Measurements from ENCODE around the gene C21orf58.

C21orf58 gene

DNA sequence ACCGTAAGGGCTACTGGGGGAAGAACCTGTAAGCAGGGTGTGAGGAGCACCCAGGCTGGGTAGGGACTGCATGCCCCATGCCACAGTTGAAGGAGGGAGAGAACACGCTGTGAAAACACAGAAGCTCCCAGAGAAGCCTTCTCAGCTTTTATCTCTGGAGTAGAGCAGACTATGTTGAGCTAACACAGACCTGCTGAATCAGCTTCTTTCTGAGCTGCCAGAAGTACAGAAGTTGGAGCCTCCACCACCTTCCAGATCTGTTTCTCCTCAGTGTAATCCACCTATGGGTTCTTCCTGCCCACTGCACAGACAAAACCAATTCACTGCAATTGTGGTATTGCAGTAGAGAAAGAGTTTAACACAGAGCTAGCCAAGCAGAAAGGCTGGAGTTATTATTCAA, 32.1 kb downstream of the C21orf58 start:
- no peak for DNase-seq

DNA sequence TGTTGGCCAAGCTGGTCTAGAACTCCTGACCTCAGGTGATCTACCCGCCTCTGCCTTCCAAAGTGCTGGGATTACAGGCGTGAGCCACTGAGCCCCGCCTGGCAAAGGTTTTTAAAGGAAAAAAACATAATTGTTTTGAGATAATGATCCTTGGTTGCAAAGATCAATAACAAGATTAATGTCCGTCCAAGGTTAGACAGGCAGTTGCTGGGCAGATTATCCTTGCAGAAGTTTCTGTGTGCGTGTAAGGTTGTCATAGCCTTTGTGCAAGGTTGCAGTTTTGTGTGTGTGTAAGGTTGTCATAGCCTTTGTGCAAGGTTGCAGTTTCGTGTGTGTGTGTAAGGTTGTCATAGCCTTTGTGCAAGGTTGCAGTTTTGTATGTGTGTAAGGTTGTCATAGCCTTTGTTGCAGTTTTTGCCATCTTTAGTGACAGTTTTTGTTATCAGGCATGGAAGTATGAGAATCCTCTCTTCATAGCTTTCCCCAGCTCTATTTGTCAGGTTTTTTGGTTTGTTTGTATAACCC, 34.0 kb downstream of the C21orf58 start:
- no peak for DNase-seq

DNA sequence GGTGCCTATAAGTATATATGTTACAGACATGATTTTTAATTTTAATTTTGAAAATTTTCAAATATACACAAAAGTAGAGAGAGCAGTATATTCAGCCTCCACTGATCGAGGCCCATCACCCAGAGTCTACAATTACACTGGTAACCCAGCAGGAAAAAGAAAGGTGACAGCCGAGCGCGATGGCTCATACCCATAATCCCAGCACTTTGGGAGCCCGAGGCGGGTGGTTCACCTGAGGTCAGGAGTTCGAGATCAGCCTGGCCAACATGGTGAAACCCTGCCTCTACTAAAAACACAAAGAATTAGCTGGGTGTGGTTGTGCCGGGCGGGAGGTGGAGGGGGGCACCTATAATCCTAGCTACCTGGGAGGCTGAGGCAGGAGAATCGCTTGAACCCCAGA, 36.1 kb downstream of the C21orf58 start:
- DNase-seq: no peak

DNA sequence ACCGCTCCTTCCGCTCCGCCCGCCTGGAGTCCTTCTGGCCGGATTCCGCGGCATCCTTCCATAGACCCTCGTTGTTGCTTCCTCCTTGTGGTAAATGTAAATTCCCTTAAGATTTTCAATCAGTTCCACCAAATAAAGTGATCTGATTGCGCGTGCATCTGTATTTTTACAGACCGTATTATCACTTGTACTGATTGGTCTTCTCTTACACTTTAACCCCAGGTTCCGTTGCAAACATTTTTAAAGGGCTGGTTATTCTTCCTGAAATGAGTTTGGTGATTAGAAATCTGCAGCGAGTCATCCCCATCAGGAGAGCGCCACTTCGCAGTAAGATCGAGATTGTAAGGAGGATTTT, 37.0 kb downstream of the C21orf58 start:
- DNase-seq: no peak

DNA sequence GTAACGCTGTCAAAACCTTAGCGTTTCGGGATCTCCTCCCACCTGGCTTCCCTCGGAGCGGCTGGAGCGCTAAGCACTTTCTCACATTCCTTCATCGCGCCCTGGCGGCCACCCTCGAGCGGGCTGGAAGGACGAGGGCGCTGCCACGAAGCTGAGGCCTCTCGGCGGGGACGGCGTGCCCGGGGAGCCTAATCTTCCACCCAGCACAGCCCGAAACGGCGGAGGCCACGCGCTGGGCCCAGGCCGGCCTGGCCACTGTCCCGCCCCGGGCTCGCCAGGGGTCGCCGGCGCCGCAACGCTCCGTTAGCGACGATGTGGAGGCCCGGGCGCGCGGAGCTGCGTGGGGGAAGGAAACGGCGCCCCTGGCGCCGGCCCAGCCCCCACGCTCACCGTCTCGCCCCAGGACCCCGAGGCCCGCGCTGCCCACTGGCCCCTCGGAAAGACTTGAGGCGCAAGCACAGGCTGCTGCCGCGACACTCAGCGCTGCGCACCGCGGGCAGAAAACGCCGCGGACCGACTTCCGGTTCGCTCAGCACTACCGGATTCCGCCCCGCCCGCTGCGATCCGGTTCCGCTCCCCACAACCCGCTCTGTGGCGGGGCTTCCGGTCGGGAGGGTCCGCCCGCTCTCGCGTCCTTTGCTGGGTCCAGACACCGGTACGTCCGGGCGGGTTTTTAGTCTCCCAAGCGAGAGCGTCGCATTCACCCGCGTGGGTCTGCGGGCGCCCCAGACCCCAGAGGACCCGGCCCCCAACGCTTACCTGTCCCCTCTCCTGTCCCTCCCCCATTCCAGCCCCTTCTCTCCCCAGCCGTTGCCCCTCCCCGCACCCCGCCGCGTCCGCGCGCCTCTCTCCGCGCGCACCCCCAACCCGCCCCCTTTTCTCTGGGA, 37.7 kb downstream of the C21orf58 start, which contains the start of gene YBEY:
YBEY (plus strand) TSS at position 582 of the 887 bp plus-strand sequence. CDS start 572 bp downstream, outside the sequence.
- peak; percentile 82 to 85 for DNase-seq

DNA sequence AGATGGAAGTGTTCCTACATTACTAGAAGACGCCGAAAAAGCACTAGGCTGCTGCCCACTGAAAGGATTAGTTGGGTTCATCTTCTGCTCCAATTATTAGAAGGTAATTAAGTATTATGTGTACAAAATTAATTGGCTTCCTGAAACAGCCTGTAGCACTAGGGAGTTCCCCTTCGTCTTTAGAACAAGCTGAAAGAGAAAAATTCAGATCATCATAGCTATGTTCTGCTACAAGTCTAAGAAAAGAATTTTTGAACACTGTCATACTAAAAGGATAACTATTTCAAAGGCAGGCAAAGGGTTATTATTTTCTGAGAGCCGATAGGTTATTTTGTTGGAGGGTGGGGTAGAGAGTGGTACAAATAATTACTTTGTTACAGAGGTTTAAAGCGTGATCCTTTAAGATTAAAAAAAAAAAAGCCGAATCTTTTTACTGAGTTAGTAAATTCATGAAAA, 38.4 kb downstream of the C21orf58 start, which contains the start of gene MCM3AP:
MCM3AP (minus strand) TSS at position 406 of the 456 bp plus-strand sequence; CDS start at position 81, 325 bp downstream.
- DNase-seq: no peak

DNA sequence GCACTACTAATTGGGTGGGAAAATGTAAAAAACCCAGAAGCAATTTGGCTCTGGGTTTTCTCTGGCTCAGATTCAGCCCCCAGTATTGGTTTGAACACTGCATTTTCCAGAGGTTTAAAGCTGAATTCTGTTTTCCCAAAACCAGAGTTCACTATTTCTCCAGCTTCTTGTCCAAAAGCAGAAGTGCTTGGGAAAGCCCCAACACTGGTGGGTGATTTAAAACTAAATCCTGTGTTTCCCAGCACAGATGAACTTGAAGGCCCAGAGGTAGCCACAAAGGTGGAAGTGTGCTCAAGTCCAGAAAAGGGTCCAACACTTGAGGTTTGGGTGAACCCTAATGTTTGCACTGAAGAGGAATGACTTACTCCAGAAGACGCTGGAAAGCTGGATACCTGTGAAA, 38.9 kb downstream of the C21orf58 start:
- no peak for DNase-seq

DNA sequence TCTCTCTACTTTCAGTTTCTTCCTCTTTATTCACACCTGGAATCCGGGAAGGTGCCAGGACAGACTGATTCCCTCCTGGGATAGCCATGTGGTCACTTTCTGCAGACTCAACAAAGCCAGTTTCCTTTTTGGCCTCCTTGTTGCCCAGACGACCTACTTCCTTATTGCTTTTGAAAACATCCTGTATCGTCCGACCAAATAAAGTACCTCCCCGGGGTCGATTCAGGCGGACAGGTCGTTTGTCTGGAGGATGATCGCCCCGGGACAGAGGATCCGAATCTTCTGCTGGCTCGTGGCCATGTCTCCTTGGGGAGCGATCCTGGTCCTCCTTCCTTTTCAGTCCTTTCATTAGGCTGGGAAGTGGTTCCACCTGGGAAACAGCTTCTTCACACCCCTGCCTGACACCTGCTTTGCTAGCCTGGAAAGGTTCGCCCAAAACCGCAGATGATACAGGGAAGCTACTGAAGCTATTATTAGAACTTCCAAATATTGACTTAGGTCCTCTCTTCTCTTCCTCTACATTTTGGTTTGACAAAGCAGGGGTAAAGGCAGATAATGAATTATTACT, 39.5 kb downstream of the C21orf58 start:
- no peak for DNase-seq

DNA sequence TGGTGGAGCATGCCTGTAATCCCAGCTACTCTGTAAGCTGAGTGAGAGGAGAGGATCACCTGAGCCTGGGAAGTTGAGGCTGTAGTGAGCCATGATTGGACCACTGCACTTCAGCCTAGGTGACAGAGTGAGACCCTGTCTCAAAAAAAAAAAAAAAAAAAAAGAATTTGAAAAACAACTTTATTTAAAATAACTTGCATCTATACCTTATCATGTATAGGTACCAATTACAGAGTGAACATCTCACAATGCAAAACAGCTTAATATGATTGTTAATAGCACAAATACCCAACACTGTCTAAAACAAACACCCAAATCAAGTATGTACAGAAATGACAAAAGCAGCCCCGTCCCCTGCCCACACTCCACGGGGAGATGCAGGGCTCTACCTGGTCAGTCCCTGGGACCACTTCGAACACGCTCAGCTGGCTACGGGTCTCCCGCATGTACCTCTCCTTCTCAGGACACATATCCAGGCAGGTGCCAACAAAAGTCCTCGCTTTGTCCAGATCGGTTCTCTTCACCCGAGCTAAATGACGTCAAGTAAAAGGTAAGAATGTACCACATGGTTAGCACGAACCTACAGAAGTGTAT, 48.8 kb downstream of the C21orf58 start:
- no peak for DNase-seq

DNA sequence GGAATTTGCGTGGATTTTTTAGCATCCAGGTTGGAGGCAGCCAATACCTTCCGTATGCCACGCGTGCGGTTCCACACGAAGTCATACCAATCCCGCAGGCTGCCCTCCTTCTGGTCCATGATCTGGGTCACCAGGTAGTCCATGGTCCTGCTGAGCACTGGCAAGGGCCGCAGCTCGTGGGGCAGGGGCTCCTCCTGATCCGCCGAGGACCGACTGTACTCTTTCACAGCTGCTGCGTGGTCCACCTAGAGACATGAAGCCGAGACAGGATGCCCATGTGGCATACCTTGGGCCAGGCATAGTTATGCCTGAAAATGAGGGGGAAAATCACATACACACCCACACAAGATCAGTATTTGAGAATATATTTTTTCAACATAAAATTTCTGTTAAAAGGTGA, 50.3 kb downstream of the C21orf58 start:
- no peak for DNase-seq

DNA sequence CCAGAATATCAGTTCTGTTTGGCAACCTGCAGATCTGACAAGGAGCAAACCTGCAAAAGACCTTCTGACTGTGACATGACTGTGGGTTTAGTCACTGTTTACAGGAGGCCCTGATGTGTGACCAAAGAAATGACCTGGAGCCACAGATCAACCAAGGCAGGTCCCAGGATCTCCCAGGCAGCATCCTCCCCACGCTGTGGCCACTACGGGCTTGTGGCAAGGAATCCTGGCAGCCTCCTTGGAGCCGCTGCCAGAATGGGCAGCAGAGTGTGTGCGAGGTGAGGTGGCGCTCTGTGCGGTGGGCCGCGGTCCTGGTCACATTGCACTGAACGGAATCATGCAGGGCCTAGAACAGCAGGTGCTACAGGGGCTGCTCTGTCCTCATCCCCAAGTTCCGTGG, 54.2 kb downstream of the C21orf58 start:
- no peak for DNase-seq

DNA sequence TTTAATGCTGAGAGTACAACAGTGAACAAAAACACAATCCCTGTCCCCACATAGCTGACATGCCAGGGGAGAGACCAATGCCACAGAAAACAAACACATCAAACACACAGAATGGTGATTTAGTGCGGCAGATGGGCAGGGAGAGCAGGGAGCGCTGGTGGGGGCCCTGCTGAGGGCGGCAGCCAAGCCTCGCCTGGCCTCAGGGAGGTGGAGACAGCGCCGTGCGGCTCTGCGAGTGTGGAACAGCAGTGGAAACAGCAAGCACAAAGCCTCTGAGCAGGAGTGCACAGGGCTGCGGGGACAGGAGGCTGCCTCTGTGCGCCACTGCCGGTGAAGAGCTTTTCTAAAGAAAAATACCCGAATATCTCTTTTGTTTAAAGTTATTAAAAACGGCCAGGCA, 55.3 kb downstream of the C21orf58 start:
- DNase-seq: no peak

DNA sequence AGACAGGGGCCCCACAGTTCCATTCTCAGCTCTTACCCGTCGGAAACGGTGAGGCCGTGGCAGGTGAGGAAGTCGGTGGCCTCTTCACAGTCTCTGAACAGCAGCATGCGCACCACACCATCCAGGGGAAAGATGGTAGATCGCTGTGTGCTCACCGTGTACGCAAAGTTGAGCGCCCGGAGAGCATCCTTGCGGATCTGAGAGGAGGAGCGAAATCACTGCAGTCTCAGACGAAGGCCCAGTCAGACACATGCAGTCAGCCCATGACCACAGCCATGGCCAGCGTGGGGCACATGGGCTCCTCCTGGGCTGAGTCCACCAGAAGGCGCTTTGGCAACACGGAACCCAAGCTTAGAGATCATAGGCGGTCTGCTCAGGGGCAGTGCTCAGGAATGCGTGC, 56.7 kb downstream of the C21orf58 start:
- DNase-seq: no peak

DNA sequence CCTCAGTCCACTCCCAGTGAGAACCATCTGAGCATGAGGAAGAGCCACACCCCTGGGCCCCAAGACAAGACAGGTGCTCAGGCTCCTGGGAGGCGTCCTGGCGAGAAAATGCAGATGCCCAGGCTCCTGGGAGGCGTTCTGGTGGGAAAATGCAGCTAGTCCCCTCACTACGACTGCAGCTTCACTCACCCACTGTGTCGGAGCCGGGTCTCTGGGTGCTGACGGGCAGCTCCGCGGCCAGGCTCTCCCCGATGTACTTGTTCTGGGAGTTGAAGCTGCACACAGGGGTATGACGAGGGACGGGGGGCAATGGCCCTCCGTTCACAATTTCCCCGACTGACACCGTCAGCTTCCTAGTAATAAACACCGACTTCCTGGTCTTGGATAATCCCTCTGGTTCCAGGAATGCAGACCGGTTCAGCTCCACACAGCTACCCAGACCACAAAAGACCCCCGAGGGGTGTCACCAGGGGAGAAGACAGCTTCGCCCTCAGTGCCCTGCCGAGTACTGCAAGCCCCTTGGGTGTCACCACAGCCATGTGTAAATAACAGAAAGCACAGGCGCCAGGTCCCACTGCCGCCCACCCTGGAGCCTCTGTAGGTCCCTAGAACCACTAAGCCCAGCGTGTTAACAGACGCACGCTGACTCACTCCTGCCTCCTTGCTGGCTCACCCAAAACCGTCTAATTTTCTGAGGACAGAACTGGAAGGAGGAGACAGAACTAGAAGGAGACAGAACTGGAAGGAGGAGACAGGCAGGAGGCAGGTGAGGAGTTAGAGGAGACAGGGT, 57.7 kb downstream of the C21orf58 start:
- DNase-seq: no peak

DNA sequence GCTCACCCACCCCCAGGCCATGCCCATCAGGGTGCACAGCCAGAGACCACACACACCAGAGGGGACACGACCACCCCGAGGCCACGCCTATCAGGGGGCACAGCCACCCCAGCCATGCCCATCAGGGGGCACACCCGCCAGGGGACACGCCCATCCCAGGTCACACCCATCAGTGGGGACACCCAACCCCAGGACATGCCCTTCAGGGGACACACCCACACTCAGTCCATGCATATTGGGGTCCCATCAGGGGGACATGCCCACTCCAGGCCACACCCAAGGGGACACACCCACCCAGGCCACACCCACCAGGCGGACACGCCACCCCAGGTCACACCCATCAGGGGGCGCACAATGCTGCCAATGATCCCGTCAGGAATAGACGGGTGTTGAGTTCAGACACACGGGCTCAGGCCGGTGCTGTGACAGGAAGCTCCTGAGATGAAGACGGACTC, 59.0 kb downstream of the C21orf58 start:
- no peak for DNase-seq

DNA sequence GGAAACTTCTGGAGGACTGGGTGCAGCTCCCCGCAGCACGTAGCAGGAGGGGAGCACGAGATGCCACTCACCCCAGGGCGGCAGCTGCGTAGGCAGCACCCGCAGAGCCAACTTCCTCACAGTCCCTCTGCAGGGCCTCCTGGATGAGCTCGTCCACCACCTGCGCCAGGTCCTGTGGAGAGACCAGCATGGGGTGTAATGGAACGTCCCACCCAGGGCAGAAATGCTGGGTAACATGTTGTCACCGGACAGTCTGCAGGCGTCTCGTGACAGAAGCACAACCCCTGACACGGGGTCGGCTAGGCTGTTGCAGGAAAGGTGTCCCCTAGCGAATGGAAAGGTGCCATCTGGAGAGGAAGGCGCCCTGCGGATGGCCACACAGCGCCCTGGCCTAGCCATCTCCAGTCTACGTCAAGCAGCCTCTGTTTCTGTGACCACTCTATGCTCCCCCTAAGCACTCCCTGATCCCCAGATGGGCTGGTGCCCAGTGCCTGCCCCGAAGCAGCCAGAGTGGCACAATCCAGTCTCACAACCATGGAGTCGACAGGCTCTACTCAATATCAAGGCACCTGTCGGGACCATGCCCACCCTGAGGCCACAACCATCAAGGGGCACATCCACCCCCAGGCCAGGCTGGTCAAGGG, 59.5 kb downstream of the C21orf58 start:
- no peak for DNase-seq

DNA sequence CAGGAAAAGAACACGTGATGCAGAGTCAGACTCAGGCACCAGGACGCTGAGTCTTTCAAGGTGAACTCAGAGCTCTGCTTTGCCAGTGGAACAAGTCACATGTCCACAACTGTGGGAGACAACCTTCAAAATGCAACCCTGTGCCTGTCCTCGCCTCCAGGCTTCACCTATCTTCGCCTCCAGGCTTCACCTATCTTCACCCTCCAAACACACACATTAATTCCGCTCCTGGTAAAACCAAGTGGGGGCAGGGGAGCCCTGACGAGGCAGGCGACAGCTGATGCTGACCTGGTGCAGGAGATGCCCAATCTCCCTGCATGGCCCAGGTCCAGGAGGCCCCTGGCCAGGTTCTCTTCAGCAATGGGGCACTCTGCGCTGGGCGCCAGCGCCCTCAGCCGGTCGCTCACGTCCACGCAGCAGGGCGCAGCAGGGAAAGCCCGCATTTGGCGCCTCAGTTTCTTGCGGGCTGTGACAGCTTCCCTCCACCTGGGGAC, 67.1 kb downstream of the C21orf58 start:
- DNase-seq: no peak

DNA sequence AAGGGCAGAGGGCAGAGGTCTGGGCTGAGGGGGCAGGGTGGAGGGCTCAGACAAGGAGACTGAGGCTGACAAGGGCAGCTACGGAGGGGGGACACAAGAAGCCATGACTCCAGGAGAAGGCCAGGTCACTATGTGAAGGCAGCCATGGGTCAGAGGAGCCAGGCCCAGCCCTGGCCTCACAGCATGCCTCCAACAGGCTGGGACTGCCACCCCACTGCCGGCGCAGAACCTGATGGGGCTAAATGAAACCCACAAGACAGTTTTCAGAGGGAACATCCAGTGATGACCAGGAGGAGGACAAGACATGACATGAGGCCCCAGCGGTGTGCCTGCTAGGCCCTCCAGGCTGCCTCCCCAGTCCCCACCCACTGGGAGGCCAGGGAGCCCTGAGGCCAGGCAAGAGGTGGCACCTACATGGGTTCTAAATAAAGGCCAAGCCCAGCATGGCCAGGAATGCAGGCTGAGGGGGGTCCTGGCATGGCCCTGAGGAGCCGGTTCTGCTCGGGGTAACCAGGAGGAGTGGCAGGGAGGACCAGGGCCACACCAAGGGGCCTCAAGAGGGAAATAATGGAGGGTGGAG, 67.8 kb downstream of the C21orf58 start:
- DNase-seq: no peak

DNA sequence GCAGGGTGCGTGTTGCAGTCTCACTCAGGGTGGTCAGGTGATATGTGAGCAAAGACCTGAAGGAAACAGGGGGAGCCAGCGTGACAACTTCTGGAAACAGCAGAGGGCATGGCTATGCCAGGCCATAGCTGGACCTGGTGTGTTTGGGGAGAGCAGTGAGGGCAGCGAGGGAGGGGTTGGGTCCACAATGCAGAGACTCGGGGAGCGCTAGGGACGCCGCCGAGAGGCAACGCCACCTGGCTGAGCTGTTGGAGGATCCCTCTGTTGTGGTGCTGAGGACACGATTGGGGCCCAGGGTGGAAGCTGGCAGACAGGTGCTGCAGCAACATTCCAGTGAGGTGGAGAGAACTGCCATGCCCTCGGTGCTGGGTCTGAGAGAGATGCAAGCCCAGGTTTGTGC, 68.5 kb downstream of the C21orf58 start:
- no peak for DNase-seq

DNA sequence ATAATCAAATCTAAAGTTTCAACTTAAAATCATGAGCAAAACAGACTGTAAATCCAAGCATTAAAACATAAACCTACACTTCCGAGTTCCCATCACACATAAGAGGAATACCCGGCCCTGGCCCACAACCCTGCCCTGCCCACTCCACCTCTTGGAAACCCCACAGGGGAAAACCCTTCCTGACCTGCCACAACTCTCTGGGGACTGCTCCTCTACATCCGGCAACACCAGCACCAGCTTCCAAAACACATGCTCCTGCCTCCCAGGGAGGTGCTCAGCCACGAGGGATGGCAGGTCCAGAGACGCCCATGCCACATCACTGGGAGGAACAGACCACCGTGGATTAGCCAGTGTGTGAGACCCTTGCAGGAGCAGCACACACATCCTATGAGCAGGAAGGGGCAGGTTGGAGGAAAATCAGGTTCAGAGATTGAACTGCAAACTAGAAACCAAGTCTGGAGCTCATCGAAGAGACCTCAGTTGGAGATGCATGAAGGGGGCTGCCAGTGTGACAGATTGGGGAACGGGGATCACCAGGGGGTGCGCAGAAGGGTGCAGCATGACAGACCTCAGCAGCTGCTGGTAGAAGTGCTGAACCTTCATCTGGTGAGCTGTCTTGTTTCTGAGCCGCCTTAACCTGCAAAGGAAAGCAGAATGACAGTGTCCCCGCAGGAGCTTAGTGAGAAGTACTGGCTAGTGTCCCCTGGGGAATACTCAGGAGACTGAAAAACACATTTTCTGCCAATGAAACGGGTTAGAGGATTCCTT, 69.3 kb downstream of the C21orf58 start:
- DNase-seq: no peak

DNA sequence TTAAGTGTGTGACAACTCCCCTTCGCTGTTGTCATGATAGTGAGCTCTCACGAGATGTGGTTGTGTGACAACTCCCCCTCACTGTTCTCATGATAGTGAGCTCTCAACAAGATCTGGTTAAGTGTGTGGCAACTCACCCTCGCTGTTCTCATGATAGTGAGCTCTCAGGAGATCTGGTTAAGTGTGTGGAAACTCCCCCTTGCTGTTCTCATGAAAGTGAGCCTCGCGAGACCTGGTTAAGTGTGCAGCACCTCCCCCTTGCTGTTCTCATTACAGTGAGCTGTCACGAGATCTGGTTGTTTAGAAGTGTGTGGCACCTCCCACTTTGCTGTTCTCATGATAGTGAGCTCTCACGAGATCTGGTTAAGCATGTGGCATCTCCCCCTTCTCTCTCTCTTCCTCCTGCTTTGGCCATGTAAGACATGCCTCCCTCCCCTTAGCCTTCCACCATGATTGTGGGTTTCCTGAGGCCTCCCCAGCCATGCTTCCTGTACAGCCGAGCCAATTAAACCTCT, 70.0 kb downstream of the C21orf58 start:
- DNase-seq: peak; percentile 63 to 64

All from CD4-positive, alpha-beta T cell treated with Interleukin-1 beta for 1 hour (primary cell).